ENCODE measurements around the gene ANKRD36. TPM values are rescaled to one million over a fixed set of nuclear protein-coding genes. Genes with fewer than 3 reads are reported as not detected.
A peak's percentile ranks its signal among the peaks of the same experiment; 100 is the strongest.
"Not testable (repeated sequence)": the region's sequence is repeated elsewhere in the genome, so short reads cannot be mapped to it uniquely, and the experiment has no call there.

ANKRD36 gene
- 506 TPM for total RNA-seq

- DNase-seq, result not testable (repeated sequence)
Measured at GRCh38 chr2:97113050-97113881, at the start of gene ANKRD36. ANKRD36 (plus strand) TSS chr2:97113153; CDS start chr2:97113740, 587 bp downstream.

DNA sequence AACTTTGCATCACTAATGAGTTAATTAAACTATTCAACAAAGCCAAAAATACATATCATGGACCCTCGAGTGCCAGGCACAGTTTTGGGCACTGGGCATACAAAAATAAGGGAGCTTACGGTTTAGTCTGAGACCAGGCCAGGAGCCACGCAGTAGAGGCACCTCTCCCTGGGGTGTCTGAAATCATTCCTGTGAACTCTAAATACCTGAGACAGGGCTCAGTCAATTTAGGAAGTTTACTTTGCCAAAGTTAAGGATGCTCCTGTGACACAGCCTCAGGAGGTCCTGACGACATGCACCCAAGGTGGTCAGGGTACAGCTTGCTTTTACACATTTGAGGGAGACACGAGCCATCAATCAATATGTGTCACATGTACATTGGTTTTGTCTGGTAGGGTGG is 46.9 kb upstream of the ANKRD36 start:
- not testable (repeated sequence) for DNase-seq

- no peak for DNase-seq
Measured at GRCh38 chr2:97067279-97068004, 45.5 kb upstream of the ANKRD36 start.

DNA sequence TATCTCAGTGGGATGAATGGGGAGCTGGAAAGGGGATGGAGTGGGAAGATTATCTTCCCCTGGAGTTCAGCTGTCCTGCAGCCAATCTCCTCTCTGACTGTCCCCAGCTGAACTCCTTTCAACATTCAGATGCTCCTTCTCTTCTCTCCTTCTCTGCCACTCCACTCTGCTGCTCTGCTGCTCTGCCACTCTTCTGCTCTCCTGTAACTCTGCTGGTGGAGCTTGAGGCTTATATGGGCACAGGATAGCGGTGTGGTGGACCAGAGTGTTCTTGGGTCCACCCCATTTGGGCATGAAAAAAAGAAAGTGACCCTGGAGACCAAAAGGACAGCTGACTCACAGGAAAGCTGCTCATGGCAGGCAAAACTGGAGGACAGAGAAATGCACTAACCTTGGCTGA is 44.9 kb upstream of the ANKRD36 start:
- no peak for DNase-seq

DNA sequence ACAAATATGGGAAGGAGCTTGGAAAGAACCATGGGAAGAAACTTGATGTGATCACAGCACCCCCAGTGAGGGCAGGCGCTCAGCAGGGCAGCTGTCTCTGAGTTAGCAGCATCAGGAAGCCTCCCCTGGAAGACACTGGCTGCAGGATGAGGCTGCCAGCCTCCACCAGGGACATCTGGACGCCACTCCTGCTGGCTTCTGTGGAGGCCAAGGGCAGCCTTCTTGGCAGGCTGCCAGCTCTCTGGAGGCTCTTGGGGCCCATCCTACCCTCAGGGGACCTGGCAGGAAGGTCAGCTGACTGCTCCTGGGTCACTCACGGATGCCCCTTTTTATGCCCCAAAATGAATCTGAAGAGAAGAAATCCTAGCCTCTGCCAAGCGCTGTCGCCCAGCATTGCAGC is 44.2 kb upstream of the ANKRD36 start:
- not testable (repeated sequence) for DNase-seq

- not testable (repeated sequence) for DNase-seq
Measured at GRCh38 chr2:97070915-97071314, 42.0 kb upstream of the ANKRD36 start.

DNA sequence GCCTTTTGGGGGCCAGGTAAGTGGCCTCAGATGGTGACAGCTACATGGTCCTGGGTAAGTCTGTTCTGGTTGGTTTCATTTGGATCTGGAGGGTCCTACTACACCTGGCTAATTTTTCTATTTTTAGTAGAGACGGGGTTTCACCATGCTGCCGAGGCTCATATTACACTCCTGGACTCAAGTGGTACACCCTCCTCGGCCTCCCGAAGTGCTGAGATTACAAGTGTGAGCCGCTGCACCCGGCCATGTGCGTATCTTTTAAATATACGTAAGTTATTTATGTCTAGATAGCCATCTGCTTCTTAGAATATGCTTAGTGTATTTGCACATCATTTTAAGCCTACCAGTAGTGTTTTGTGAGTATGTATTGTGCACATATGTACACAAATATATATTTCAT is 35.7 kb upstream of the ANKRD36 start:
- not testable (repeated sequence) for DNase-seq

DNA sequence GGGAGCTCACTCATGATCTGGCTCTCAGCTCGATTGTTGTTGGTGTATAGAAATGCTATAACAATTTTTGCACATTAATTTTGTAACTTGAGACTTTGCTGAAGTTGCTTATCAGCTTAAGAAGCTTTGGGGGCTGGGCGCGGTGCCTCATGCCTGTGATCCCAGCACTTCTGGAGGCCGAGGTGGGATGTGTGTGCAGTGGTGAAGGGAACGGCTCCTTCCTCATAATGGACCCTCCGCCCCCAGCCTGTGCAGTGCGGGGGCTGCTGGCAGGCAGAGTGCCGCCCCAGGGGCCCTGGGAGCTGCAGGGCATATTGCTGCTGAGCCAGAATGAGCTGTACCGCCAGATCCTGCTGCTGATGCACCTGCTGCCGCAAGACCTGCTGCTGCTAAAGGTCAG is 32.1 kb upstream of the ANKRD36 start:
- DNase-seq, result not testable (repeated sequence)

DNA sequence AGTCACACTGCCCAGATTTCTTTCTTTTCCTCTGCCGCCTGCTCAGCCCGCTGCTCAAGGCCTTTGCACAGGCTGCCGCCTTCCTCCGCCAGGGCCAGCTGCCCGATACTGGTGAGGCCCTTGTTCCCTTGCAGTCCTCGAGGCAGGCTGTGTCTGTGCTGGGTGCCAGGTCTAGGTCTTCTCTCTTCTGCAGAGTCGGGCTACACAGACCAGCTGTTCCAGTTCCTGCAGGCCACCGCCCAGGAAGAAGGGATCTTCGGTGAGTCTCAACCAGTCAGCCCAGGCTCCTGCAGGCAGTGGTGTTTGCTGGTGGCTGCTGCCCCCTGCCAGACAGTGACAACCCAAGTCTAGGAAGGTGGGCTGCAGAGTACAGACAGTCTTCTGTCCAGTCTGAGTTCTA is 30.7 kb upstream of the ANKRD36 start:
- DNase-seq, result not testable (repeated sequence)

DNA sequence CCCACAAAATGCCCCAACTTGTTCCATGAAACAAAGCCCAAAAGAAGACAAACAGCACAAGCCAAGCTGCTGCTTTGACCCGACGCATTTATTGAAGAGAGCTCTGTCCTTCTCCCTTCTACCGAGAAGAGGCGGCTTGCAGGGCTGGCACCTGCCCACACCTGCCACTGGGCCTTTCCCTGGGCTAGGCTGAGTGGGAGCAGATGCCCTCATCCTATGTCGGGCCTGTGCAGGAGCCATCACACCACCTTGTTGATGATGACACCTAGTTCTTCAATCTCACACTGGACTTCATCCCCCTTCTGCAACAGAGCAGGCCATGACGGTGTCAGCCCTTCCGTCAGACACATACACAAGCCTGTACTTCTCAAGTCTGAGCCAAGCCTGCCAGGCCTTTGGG is 29.4 kb upstream of the ANKRD36 start:
- not testable (repeated sequence) for DNase-seq

- DNase-seq, result not testable (repeated sequence)
Measured at GRCh38 chr2:97085093-97085492, 27.9 kb upstream of the ANKRD36 start.

DNA sequence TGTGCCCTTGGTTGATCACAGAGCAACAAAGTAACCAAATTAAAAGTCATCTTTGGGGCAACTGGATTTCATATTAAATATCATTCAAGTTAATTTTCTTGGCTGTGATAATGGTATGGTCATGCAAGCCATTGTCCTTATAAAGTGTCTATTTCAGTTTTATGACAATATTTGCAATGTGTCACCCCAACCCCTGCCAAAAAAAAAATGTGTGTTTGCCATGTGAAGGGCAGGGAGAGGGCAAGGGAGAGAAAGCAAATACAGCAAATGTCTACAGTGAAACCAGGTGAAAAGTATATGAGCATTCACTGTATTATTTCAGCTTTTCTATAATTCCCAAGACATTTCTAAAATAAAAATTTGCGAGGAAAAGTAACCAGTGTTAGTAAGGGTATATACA is 24.2 kb upstream of the ANKRD36 start:
- DNase-seq, result not testable (repeated sequence)

DNA sequence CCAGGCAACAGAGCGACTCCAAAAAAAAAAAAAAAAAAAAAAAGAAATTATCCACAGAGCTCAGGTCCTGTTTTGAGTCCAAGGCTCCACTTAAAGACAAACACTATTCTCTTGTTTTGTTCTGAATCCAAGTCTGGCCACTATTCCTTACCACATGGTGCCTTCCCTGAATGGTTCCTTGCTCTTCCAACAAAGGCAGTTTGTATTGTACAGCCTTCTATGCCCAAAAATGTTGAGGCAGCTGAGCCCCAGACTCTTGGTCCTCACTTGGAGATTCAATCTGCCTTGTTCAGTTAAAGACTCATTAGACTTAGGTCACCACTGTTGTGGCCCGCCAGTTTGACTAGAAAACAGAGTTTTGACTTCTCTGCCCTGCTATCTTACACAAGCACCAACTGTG is 20.0 kb upstream of the ANKRD36 start:
- DNase-seq, result not testable (repeated sequence)

GRCh38 chr2:97093983-97094771 is 18.8 kb upstream of the ANKRD36 start:
- DNase-seq, result not testable (repeated sequence)

DNA sequence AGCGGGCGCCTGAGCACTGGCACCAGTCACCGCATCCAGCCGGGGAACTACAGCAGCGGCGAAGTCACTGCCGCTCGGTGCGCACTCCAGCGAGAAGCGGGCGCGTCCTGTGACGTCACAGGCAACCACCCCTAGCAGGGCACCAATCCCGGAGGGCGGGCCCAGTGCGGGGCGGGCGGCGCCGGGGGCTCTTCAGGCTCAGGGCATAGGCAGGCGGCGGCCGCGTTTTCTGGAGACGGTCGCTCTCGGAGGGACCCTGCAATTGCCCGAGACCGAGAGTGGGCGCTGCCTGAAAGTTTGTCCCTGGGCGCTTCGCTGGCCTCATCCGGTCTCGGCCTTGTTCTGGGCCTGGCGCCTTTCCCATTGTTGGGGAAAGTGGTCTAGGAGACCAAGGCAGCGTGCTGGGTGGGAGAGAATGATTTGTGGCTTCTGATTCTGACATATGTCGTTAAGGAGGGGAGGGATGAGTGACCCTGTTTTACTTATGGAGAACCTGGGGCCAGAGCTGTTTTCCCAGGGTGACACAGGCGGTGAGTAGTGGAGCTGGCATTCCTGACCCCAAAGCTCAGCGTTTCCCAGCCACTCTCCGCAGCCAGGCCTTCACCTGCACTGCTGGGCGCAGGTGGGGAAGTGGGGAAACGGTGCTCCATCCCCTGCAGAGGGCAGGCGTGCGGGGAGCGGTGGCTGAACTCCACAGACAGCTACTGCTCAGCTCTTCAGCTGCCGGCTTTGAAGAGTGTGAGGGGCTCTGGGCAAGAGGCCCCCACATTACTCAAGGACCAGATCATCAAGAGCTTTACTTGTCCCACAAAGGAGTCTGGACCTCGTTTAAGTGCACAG is 18.0 kb upstream of the ANKRD36 start, which contains the start of gene FAHD2B:
FAHD2B (minus strand) TSS at position 111 of the 840 bp plus-strand sequence. CDS start 3,176 bp downstream, outside the sequence.
- DNase-seq, result peak; percentile 74

- no peak for DNase-seq
Measured at GRCh38 chr2:97095661-97096060, 17.3 kb upstream of the ANKRD36 start.

GRCh38 chr2:97098786-97099372 is 14.1 kb upstream of the ANKRD36 start:
- not testable (repeated sequence) for DNase-seq

- not testable (repeated sequence) for DNase-seq
Measured at GRCh38 chr2:97106878-97107277, 6.1 kb upstream of the ANKRD36 start.

DNA sequence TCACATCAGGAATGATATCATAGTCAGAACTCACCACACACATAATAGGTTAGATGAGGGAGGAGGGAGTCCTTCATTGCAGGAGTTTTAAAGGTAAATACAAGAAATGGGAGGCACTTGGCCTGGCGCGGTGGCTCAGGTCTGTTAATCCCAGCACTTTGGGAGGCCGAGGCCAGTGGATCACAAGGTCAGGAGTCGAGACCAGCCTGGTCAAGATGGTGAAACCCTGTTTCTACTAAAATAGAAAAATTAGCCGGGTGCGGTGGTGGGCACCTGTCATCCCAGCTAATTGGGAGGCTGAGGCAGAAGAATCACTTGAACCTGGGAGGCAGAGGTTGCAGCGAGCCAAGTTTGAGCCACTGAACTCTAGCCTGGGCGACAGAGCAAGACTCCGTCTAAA is 1.7 kb upstream of the ANKRD36 start:
- DNase-seq, result not testable (repeated sequence)

GRCh38 chr2:97112320-97113049 is 468 bp upstream of the ANKRD36 start:
- not testable (repeated sequence) for DNase-seq
